ENCODE data around the gene ZCCHC4. TPM values are rescaled to one million over a fixed set of nuclear protein-coding genes. Genes with fewer than 3 reads are reported as not detected.
"Not testable (repeated sequence)": the region's sequence is repeated elsewhere in the genome, so short reads cannot be mapped to it uniquely, and the experiment has no call there.

The ZCCHC4 gene
- total RNA-seq, 1 experiment from 2014 or later, result 16.9 TPM

DNA sequence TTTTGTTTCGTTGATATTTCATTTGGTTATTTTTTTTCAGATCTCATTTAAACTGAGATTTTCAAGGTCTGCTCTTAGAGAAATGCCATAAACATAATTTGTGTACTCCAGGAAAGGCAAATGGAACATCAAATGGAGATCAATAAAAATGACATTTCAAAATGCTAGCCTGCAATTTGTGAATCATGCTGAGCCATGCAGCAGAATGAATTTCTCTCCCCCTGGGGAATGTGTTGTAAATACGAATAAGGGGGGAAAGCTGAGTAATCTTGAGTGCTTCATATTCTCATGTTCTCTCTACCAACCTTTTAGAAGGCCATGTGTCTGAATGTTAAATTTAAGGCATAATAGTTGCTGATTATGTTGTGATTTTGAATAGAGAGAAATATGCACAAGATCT, 7.8 kb downstream of the ZCCHC4 start:
- no peak for DNase-seq (ENCODE audit: low read depth)

DNA sequence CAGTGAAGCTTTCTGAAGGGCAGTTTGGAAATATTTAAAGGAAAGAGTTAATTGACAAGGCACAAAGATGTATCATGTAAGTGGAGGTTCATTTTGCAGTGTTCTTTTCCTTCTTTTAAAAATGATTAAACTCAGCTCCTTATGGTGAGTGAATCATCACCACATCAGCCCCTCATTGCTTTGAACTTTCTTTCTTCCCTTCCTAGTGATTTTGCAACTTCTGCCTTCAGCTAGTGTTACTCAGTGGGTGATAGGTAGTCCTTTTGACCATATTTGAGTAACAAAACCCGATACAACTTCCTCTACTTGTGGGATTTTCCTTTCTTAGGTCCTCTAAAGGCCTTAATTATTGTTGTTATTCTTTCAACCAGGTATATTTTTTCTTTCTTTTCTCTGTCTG, 8.2 kb downstream of the ZCCHC4 start:
- DNase-seq (ENCODE audit: low read depth), result peak; percentile 58

DNA sequence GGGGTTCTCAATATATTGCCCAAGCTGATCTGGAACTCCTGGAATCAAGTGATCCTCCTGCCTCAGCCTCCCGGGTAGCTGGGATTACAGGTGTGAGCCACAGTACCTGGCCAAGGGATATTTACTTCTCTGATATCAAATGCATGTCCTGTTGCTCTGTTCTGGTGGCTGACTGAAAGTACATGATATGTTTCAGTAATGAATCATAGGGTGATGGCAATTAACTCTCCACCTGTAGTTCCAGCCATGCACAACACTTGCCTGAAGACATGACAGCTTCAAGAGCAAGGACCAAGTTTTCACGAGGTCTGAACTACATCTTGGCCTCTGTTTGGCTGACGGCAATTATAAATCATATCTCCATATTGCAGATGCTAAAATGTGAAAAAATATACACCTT, 9.1 kb downstream of the ZCCHC4 start:
- no peak for DNase-seq (ENCODE audit: low read depth)

DNA sequence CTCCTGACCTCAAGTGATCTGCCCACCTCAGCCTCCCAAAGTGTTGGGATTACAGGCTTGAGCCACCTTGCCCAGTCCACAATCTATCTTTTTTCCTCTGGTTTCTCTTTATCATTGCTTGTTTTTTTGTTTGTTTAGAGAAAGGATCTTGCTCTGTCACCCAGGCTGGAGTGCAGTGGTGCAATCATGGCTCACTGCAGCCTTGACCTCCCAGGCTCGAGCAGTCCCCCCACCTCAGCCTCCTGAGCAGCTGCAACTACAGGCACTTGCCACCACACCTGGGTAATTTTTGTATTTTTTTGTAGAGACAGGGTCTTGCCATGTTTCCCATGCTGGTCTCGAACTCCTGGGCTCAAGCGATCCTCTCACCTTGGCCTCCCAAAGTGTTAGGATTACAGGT, 15.9 kb downstream of the ZCCHC4 start:
- not testable (repeated sequence) for DNase-seq (ENCODE audit: low read depth)

DNA sequence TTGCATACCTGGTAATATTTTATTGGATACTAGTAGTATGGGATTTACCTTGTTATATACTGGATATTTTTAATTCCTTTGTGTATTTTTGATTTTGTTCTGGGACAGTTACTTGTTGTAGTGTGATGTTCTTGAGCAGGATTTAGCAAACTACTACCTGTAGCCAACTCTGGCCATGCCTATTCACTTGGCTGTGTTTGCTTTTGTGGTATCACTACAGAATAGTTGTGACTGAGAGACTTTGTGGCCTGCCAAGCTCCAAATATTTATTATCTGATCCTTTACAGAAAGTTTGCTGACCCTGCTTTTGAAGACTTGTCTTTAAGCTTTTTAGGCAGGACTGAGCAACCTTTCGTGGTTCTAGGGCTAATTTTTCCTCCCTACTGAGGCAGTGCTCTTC, 17.8 kb downstream of the ZCCHC4 start:
- no peak for DNase-seq (ENCODE audit: low read depth)

DNA sequence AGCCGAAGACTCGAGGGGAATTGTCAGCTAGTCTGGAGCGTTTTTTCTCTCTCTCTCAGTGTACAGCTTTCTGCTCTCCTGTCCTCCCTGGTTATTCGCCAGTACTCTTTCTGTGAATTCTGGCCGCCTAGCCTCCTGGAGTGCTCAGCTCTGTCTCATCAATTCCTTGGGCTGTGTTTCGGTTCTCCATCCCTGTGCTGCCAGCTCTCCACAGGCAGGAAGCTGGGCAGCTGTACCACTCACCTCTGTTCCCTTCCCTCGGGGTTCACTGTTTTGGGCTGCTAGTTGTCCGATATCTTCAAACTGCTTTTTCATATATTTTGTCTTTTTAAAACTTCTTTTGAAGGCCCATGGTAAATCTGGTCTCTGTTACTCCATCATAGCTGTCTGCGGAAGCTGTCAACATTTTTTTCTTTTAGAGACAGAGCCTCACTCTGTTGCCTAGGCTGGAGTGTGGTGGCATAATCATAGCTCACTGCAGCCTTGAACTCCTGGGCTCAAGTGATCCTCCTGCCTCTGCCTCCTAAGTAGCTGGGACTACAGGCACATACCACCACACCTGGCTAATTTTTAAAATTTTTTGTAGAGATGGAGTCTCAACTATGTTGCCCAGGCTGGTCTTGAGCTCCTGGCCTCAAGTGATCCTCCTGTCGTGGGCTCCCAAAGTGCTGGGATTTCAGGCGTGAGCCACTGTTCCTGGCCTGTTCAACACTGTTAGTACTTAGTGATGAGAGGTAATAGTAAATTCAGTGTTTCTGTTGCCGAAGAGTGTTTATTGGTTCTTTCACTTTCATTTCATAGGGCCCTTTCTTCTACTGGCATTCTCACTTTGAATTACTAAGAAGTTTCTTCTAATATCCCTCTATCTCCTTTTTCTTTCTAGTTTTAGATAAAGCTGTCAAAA, 18.6 kb downstream of the ZCCHC4 start:
- DNase-seq (ENCODE audit: low read depth), result no peak

DNA sequence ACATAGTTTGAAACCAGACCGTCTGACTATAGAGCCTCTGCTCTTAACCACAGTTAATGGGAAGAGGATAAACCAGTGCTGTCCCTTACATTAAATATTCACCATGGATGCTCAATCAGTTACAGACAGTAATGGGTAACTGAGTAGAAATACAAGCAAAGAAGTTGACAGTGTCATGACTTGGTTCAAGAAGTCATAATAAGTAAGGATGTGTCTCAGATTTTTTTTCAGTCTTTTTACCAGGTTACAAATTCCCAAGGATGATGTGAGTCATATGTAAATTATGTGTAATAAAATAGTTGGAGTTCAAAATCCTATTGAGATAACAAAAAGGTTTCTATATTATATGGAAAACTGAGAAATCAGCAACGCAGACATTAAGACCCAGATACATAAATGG, 31.1 kb downstream of the ZCCHC4 start:
- no peak for DNase-seq (ENCODE audit: low read depth)

DNA sequence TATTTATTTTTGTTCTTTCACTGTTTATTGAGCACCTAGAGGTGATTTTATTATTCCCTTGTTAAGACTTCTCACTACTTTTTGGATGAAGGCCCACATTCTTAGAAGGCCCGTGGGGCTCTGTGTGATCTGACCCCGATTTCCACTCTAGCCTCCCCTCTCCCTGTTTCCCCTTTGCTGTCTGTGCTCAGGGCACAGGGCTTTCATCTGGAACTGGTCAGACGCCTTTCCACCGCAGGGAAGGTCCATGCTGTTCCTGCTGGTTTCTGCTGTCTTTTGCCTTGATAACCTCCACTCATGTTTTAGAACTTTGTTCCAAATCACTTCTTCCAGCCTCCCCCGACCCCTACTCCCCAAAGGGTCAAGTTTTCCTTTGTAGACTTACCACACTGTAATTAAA, 33.2 kb downstream of the ZCCHC4 start:
- no peak for DNase-seq (ENCODE audit: low read depth)

DNA sequence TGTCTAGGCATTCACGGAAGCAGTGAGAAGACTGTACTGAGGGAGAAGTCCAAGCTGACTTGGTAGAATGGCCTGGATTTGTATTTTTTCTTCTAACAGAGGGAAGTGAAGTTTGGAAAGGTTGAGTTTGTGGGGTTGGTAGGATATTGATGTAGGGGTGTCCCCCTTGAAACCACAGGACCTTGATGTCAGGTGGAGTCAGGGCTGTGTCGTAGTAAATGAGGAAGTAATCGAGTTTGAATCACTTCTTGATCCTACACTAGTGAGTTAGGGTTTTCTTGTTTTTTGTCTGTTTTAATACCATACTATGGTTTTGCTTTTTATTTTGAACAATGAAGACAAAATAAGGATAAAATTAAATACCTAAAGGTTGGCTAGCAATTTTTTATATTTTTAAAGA, 34.3 kb downstream of the ZCCHC4 start:
- DNase-seq (ENCODE audit: low read depth), result no peak

DNA sequence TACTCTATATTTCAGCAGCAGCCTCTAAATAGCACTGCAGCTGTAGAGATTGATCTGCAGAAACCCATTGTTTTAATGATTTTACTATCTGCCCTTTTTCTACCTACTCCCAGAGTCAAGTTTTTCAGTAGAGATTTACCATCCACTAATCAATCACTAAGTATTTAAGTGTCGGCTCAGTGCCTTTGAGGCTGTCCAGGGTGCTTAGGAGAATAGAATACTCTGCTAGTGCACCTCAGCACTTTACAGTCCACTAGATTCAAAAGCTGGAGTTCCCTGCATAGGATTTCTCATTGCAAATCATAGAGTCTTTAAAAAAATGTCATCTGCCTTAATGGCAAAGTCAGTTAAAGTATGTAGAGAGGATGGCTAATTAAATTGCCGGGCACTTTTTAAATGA, 34.9 kb downstream of the ZCCHC4 start:
- no peak for DNase-seq (ENCODE audit: low read depth)

DNA sequence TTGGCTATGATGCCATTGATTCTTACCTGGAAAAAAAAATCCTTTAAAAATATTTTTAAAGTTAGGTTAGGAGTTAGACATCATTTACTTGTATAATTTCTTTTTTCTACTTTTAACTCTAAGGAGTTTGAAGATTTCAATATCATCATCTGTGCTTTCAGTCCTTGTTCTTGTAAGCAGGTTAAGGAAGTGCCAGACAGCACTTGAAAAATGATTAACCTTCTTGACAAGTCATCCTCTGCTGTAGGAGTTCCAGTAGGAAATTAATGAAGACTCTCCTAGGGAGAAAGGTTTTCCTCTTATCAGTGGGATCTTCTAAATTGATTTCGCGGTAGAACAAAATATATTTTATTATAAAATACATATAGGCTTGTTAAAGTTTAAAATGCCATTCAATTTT, 35.4 kb downstream of the ZCCHC4 start:
- no peak for DNase-seq (ENCODE audit: low read depth)

DNA sequence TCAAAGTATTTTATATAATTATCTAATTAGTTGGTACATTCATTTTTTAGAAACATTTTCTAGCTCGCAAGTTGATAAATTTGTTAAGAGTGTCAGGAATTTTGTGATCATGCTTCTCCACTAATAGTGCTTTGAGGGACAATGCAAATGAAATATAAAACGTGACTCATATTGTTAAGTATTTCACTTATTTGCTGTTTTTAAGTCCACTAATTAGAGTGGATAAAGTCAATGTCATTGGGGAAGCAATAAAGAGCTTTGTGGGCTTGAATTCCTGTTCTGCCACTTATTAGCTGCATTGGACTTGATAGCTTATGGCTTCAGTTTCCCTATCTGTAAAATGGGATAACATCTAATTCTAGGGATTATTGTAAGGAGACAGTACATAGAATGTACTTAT, 38.0 kb downstream of the ZCCHC4 start:
- DNase-seq (ENCODE audit: low read depth), result no peak

DNA sequence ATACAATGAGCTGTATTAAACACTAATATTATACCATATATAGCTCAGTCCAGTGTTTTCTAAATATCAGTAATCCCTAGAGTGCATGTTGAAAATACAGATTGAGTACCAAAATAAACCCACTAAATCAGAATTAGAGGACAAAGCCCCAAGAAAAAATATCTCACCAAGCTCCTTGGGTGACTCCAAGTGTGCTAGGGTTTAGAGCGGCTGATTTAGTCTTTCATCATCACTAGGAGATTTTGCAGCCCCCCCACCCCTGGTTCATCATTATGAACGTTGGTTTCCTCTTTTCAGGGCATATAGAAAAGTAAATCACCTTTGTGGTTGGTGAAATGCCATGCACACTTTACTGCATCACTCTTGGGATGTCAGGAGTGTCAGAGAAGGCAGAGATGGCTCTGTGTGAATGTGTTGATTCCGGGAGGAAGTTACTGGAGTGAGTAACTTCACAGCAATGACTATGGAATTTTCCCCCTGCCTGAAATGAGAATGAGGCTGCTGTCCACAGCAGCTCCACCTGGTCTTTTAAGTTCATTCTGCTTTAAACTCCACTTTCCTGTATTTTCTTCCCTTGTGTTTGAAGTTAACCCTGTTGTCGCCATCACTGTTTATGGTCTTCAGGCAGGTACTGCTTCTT, 39.3 kb downstream of the ZCCHC4 start:
- DNase-seq (ENCODE audit: low read depth), result peak; percentile 55

DNA sequence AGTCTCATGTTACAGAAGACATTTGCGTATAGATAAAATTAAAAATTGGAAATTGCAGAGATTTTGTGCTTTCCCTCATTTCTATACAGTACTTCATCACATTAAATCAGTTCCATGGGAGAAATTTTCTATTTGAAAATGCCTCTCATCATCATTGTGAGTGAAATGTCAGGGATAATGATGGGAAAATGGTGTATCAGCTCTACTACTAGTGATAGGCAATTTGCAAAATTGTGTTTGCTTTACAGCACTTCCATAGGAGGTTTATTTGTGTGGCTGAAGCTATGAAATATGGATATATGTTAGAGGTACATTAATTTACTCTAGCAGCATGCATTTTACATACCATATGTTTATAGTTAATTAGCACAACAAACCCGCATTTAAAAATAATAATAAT, 43.5 kb downstream of the ZCCHC4 start:
- no peak for DNase-seq (ENCODE audit: low read depth)

DNA sequence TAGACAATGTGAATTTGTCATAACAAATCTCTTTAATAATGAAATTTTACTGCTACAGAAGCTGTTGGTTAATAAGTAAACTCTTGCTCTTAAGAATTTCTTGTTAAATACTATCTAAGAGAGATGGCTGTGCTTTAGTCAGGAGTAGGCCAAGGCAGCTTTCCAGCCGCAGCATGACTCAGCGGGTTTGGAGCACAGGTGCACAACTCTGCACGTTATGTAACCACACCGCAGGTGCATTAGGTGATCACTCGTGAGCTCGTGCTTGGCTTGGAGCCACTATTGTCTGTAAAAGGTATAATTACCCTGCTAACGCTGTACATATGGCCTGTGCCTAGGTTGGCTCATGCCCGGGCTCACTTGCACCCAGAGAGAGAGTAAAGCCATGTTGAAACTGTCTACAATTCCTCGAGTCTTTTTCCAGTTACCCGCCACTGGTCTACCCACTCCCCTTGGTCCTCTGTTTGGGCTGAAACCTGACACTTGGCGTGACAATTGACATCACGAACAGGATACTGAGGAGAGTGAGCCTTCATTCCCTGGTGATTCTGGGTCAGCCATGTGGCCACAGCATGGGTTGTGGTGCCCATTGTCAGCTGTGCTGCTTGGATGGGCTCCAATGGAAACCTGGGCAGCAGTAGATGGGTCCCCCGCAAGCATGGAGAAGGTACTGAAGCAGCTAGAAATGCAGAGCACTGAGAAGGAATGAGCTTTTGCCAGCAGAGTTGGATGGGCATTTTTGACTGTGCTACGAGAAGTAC, 46.1 kb downstream of the ZCCHC4 start:
- DNase-seq (ENCODE audit: low read depth), result no peak

DNA sequence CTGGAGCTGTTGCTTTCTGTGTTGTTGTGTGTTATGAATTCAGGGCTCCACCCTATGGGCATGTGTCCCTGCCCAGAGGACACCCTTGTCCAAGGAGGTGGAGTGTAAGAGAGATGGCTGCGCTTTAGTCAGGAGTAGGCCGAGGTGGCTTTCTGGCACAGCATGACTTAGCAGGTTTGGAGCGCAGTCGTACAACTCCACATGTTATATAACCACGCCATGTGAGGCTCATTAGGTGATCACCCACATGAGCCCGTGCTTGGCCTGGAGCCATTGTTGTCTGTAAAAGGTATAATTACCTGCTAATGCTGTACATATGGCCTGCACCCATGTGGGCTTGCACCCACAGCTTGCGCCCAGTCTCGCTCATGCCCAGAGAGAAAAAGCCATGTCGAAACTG, 48.7 kb downstream of the ZCCHC4 start:
- no peak for DNase-seq (ENCODE audit: low read depth)

DNA sequence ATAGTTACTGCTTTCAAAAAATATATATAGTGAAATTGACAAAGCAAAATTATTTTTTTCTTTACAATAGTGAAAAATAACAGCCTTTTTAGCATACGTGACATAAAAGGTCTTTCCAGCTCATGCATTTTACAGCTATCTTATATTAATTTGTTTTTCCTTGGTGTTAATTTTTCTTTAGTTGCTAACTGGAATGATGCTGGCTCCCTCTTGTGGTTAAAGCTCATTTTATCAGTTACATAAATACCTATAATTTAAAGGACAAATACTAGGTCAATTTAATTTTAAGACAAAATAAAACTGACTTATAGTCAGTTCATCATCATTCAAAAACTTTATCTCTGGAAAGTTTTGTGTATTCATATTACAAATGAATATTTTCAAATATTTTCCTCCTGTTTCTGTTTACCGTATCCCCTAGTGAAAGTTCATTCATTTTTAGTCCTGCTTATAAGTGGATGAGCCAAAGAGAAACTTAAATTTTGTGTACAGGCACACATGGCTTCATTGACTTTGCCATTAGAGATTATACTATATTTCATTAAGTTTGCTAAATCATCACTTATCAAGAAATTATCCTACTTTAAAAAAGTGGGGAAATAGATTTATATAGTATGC, 54.5 kb downstream of the ZCCHC4 start:
- DNase-seq (ENCODE audit: low read depth), result peak; percentile 20

DNA sequence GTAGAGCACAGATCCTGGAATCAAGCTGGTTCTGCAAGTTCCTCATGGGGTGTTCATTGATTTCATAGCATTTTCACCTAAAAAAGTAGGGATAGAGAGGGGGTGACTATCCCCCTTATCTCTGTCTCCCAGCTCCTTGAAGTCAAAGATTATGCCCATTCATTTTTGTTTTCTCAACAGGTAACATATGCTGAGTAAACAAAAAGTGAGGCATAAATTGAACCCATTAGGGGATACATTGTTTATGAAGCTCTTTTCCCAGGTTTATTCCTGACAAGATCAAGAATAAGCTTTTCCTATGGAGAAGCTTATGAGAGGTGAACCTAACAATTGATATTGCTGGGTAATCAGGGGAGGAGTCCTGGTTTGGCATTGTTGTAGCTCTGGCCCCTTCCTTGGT, 55.3 kb downstream of the ZCCHC4 start:
- DNase-seq (ENCODE audit: low read depth), result no peak

DNA sequence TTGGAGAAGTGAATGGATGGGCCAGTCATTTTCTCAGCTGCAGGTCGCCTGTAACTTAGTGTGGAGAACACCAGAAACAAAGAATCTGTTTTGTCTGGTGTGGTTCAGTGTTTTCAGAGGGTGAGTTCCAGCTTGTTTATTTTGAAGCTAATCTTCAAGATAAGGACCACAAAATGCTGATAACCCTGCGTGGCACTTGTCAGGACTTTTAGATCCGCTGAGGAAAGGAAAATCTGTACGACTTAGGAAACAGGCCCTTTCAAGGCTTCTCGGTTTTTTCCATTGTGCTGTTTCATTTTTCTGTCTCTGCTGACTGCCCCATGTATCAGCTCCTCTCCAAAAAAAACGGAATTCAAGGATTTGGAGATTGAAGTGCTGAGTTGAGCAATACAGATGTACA, 55.7 kb downstream of the ZCCHC4 start:
- no peak for DNase-seq (ENCODE audit: low read depth)

DNA sequence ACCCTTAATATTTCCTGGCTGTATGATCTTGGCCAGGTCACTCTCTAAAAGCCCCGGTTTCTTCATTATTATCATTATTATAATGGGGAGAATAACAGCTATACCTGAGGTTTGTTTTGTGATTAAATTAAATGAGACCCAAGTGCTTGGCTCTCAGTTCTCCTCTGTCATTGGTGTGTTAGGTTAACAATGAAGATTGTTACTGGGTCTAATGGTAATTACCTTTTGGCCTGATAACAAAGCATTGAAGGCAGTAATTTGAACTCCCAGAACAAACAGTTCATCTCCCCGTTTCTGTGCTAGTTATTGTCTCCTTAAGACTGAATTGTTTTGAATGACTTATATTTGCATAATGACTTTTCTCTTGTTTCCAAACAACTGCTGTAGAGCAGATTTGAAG, 57.7 kb downstream of the ZCCHC4 start:
- DNase-seq (ENCODE audit: low read depth), result no peak

DNA sequence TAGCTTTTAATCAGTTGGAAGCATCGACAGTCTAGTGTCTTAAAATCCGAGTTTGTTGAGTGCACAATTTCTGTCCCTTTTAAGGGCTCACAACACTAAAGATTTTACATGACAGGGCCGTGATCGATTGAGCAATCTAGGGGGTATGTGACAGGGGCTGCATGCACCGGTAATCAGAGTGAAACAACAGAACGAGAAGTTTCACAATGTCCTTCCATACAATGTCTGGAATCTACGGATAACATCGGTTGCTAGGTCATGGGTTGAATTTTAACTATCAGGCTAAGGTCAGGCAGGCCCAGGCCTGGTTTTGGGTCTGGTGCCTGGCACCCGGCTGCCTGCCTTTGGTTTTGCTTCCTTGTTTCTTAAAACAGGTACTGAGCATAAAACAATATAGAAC, 60.0 kb downstream of the ZCCHC4 start:
- not testable (repeated sequence) for DNase-seq (ENCODE audit: low read depth)
